Smooth muscle cell (in vitro differentiated cells): ENCODE results near the gene AP2S1. TPM values are rescaled to one million over a fixed set of nuclear protein-coding genes. Genes with fewer than 3 reads are reported as not detected.
A peak's percentile ranks its signal among the peaks of the same experiment; 100 is the strongest.

Experiments used
- DNase-seq: peaks from one replicate; lab custom pipeline; 2025; ENCODE audit not compliant: unreplicated experiment; lab: John Stamatoyannopoulos, UW
- H2AFZ ChIP-seq: fragments of 200-600 bp; sonication (generic); 2 replicates; pipeline ENCODE4 v1.6.0; 2016; ENCODE audit warnings: antibody characterized with exemption, low read depth, mild to moderate bottlenecking
- H3F3A ChIP-seq: fragments of 200-600 bp; sonication (generic); 2 replicates; pipeline ENCODE4 v1.6.0; 2017; ENCODE audit warnings: antibody characterized with exemption, low read depth
- H3K27ac ChIP-seq: fragments of 200-600 bp; sonication (generic); 2 replicates; pipeline ENCODE4 v1.5.1; 2016; ENCODE audit warnings: low read depth, mild to moderate bottlenecking
- H3K27me3 ChIP-seq: fragments of 200-600 bp; sonication (generic); 2 replicates; pipeline ENCODE4 v1.6.1; 2016; ENCODE audit warnings: low read depth, mild to moderate bottlenecking
- H3K36me3 ChIP-seq: fragments of 200-600 bp; sonication (generic); 2 replicates; pipeline ENCODE4 v1.5.1; 2016; ENCODE audit warnings: low read depth
- H3K4me1 ChIP-seq: fragments of 200-600 bp; sonication (generic); 2 replicates; pipeline ENCODE4 v1.5.1; 2016; ENCODE audit warnings: low read depth
- H3K4me2 ChIP-seq: fragments of 200-600 bp; sonication (generic); 2 replicates; pipeline ENCODE4 v1.6.0; 2016; ENCODE audit warnings: mild to moderate bottlenecking
- H3K4me3 ChIP-seq: fragments of 200-600 bp; sonication (generic); 2 replicates; pipeline ENCODE4 v1.5.1; 2016; ENCODE audit warnings: mild to moderate bottlenecking
- H3K79me2 ChIP-seq: fragments of 200-600 bp; sonication (generic); 2 replicates; pipeline ENCODE4 v1.6.0; 2016; ENCODE audit warnings: low read depth, mild to moderate bottlenecking
- H3K9ac ChIP-seq: fragments of 200-600 bp; sonication (generic); 2 replicates; pipeline ENCODE4 v1.6.0; 2016; ENCODE audit warnings: low read depth
- H3K9me3 ChIP-seq: fragments of 200-600 bp; sonication (generic); replicated peaks from 2 replicates; pipeline ENCODE4 v1.5.1; 2016; ENCODE audit warnings: low read depth
- H4K20me1 ChIP-seq: fragments of 200-600 bp; sonication (generic); 2 replicates; pipeline ENCODE4 v1.6.0; 2016; ENCODE audit warnings: low read depth
- WGBS: methylation state at CpG from one replicate; pipeline ENCODE4 v1.1.7; 2016; ENCODE audit warnings: low lambda C conversion rate; 5-methylcytosine and 5-hydroxymethylcytosine counted together
- polyA plus RNA-seq: library from polyadenylated mRNA; unstranded; fragments of >200 nt; fragmentation: Nextera tagmentation; extraction: Ambion mirVana; gene quantifications from 2 replicates; pipeline ENCODE4 v1.2.1, GENCODE V29; 2016
- total RNA-seq: library from RNA; depleted of rRNA; stranded (reverse); fragments of >200 nt; gene quantifications from 2 replicates; pipeline ENCODE4 v1.2.3, GENCODE V29; 2014
- TF ChIP-seq, protein P1 (sequence below): fragments of 200-600 bp; sonication (generic); IDR thresholded peaks from 2 replicates; pipeline ENCODE4 v1.5.1; 2017; ENCODE audit warnings: borderline replicate concordance, mild to moderate bottlenecking, antibody characterized with exemption; ENCODE audit not compliant: insufficient read depth, poor library complexity, severe bottlenecking

AP2S1 gene
- total and polyA plus RNA-seq, 2 experiments from 2014 or later = 204 to 488 TPM

DNA sequence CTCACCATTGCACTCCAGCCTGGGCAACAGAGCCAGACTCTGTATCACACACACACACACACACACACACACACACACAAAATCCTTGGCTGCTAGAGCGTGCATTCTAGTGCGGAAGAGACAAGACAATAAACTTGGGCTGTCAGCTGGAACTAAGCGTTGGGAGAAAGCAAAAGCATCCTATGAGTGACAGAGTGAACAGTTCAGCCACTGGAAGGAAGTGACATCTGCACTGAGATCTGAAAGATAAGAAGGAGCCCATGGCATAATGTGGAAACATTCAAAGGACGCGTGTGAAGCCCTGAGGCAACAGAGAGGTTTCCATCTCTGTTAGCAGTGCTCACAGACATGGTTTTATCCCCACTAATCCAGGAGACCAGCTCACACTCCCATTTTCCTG, 58.7 kb downstream of the AP2S1 start:
- Histone ChIP-seq H3K4me2 (peak overlapping the region; percentile 56), H3K4me1 (no peaks in the 10 kb centered on the region), H4K20me1 (peaks cover 13% of the 10 kb centered on the region), H3K27me3 (no peaks in the 10 kb centered on the region), H3K36me3 (no peaks in the 10 kb centered on the region), H2AFZ (no peak overlapping the region), H3K4me3 (no peak overlapping the region), H3F3A (peaks cover 33% of the 10 kb centered on the region), H3K9ac (no peak overlapping the region), H3K9me3 (no peaks in the 10 kb centered on the region), H3K27ac (peak overlapping the region; percentile 97), H3K79me2 (peaks cover 14% of the 10 kb centered on the region)
- peak; percentile 22 for DNase-seq
- WGBS = 2% methylated on average over 5 of the region's 5 CpGs
- TF ChIP-seq, protein P1, sequence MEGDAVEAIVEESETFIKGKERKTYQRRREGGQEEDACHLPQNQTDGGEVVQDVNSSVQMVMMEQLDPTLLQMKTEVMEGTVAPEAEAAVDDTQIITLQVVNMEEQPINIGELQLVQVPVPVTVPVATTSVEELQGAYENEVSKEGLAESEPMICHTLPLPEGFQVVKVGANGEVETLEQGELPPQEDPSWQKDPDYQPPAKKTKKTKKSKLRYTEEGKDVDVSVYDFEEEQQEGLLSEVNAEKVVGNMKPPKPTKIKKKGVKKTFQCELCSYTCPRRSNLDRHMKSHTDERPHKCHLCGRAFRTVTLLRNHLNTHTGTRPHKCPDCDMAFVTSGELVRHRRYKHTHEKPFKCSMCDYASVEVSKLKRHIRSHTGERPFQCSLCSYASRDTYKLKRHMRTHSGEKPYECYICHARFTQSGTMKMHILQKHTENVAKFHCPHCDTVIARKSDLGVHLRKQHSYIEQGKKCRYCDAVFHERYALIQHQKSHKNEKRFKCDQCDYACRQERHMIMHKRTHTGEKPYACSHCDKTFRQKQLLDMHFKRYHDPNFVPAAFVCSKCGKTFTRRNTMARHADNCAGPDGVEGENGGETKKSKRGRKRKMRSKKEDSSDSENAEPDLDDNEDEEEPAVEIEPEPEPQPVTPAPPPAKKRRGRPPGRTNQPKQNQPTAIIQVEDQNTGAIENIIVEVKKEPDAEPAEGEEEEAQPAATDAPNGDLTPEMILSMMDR = no peak

DNA sequence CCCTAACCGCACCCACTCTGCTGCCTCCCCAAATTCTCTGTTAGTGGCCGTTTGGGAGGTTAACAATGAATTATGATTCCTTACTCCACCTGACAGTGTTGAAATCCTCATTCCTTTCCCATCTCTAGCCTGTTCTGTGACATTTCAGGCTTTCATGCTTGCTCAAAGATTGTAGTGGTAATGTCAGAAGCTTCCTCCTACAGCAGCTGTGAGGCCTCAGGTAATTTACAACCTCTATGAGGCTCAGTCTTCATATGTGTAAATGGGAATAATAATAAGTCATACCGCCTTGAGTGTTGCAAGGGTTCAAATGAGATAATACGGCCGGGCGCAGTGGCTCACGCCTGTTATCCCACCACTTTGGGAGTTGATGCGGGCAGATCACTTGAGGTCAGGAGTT, 61.3 kb downstream of the AP2S1 start:
- peaks cover 39% of the 10 kb centered on the region for H4K20me1 ChIP-seq
- H3F3A ChIP-seq = peaks cover 42% of the 10 kb centered on the region
- H3K9ac ChIP-seq = no peak overlapping the region
- H3K4me1 ChIP-seq = peaks cover 3% of the 10 kb centered on the region
- no peak overlapping the region for H3K4me2 ChIP-seq
- H3K27ac ChIP-seq = no peak overlapping the region
- H2AFZ ChIP-seq = no peak overlapping the region
- H3K36me3 ChIP-seq = no peaks in the 10 kb centered on the region
- TF ChIP-seq, protein P1 = no peak
- H3K27me3 ChIP-seq = no peaks in the 10 kb centered on the region
- no peak for DNase-seq
- H3K79me2 ChIP-seq = peaks cover 38% of the 10 kb centered on the region
- 86% methylated on average over 8 of the region's 8 CpGs for WGBS
- no peak overlapping the region for H3K4me3 ChIP-seq
- H3K9me3 ChIP-seq = no peaks in the 10 kb centered on the region

DNA sequence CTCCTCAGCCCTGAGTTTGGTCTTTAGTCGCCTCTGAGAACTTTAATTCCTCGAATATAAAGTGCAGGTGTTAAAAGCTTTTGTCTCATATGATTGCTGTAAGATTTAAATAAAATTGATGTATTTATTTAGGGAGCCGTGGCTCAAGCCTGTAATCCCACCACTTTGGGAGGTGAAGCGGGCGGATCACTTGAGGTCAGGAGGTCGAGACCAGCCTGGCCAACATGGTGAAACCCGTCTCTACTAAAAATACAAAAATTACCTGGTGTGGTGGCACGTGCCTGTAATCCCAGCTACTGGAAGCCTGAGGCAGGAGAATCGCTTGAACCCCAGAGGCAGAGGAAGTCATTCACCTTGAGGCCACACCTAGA, 61.7 kb downstream of the AP2S1 start:
- Histone ChIP-seq H3K36me3 (no peaks in the 10 kb centered on the region), H3K9ac (no peak overlapping the region), H3K4me1 (peaks cover 6% of the 10 kb centered on the region), H3K4me2 (peak overlapping the region; percentile 24), H3K27ac (no peak overlapping the region), H3F3A (peaks cover 41% of the 10 kb centered on the region), H3K79me2 (peaks cover 42% of the 10 kb centered on the region), H2AFZ (no peak overlapping the region), H3K27me3 (no peaks in the 10 kb centered on the region), H3K9me3 (no peaks in the 10 kb centered on the region), H4K20me1 (peaks cover 43% of the 10 kb centered on the region), H3K4me3 (no peak overlapping the region)
- TF ChIP-seq, protein P1 = no peak
- WGBS = 67% methylated on average over 9 of the region's 9 CpGs
- DNase-seq = no peak

DNA sequence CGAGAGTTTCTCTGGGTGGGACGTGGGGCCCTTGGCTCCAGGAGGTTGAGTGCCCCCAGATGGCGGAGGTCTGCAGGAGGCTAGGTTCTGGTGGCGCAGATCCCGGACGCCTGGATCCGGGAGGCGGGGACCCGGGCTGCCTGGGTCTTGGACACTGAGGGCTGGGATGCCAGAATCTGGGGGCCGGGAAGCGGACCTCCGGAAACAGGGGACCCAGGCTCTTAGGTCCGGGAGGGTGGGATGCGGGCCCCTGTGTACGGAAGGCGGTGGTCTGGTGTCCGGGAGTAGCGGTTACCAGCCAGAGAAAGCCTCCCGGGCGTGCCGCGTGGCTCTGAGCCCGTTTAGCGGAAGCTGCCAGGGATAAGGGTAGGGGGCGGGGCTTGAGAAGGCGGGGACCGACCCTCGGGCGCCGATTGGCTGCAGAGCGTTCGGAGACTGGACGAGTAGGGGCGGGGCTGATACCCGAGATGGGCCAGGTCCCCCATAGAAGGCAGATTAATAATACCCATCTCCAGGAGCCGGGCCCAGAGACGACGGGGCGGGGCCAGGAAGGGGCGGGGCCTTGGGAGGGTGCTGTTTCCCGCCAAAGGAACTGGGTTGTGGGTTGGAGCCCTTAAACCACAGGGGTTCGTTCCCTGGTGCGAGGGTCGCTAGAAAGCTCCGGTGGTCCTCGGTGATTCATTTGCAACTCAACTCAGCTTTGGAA, 62.2 kb downstream of the AP2S1 start, which contains the start of gene SLC1A5:
Gene SLC1A5, minus strand, starts transcription at position 333 of the 706 bp plus-strand sequence. CDS start 629 bp downstream, outside the sequence.
- H2AFZ ChIP-seq = no peak within 1 kb of the TSS
- peak; percentile 96 for DNase-seq
- H3K27ac ChIP-seq = peak within 1 kb of the TSS; percentile 93
- no peaks in the 10 kb centered on the region for H3K27me3 ChIP-seq
- TF ChIP-seq, protein P1 = no peak
- H3K4me2 ChIP-seq = peak within 1 kb of the TSS; percentile 85
- H3K79me2 ChIP-seq = peaks cover 47% of the 10 kb centered on the region
- no peaks in the 10 kb centered on the region for H3K36me3 ChIP-seq
- no peaks in the 10 kb centered on the region for H3K9me3 ChIP-seq
- peak within 1 kb of the TSS; percentile 72 for H3K4me3 ChIP-seq
- peaks cover 35% of the 10 kb centered on the region for H3F3A ChIP-seq
- peaks cover 48% of the 10 kb centered on the region for H4K20me1 ChIP-seq
- under 1% methylated on average over 35 of the region's 46 CpGs for WGBS
- peak within 1 kb of the TSS; percentile 89 for H3K9ac ChIP-seq
- H3K4me1 ChIP-seq = peaks cover 11% of the 10 kb centered on the region
